Measurements from ENCODE around the gene GAB2.
"Not testable (repeated sequence)": the region's sequence is repeated elsewhere in the genome, so short reads cannot be mapped to it uniquely, and the experiment has no call there.

GAB2 gene, protein sequence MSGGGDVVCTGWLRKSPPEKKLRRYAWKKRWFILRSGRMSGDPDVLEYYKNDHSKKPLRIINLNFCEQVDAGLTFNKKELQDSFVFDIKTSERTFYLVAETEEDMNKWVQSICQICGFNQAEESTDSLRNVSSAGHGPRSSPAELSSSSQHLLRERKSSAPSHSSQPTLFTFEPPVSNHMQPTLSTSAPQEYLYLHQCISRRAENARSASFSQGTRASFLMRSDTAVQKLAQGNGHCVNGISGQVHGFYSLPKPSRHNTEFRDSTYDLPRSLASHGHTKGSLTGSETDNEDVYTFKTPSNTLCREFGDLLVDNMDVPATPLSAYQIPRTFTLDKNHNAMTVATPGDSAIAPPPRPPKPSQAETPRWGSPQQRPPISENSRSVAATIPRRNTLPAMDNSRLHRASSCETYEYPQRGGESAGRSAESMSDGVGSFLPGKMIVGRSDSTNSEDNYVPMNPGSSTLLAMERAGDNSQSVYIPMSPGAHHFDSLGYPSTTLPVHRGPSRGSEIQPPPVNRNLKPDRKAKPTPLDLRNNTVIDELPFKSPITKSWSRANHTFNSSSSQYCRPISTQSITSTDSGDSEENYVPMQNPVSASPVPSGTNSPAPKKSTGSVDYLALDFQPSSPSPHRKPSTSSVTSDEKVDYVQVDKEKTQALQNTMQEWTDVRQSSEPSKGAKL

DNA sequence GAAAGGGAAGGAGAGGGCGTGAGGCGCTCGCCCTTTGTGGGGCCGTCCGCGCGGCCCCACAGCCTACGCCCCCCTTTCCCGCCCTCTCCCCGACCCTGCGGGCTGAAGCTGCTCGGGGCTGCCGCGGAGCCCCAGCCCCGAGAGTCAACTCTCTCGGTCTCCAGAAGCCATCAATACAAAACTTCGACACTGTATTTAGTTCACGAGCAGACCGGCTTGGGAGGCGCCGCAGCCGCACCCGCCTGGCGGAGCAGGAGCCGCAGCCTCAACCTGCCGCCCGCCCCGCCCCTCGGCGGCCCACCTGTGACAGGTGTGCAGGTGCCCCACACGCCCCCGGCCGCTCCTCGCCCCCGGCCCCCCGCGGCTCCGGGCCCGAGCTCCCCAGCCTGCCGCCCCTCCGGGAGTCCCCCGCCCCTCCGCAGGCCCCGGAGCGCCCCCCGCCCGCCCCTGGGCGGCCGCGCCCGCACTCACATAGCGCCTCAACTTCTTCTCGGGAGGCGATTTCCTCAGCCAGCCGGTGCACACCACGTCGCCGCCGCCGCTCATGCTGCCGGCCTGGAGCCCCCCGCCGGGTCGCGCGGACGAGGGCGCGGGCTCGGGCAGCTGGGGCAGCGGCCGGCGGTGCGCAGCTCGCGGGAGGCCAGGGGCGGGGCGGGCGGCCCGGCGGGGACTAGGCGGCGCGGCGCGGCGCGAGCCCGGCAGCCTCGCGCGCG is at the start of gene GAB2:
Gene GAB2, minus strand, starts transcription at position 646 of the 713 bp plus-strand sequence. Its CDS starts 100 bp downstream, at position 546.
- peak within 1 kb of the TSS; percentile 79 for H3K27ac ChIP-seq (ENCODE audit: low read depth, low read length)
- peaks cover 32% of the 10 kb centered on the region for H3K4me1 ChIP-seq (ENCODE audit: control insufficient read depth, insufficient read depth, low read length, unreplicated experiment)
- H3K4me3 ChIP-seq (ENCODE audit: low read depth, low read length), result peak within 1 kb of the TSS; percentile 85
- peak within 1 kb of the TSS; percentile 66 for H2AFZ ChIP-seq (ENCODE audit: low read length, unreplicated experiment)
- H3K27me3 ChIP-seq (ENCODE audit: insufficient read depth, low read length), result no peaks in the 10 kb centered on the region
- H3K79me2 ChIP-seq (ENCODE audit: control insufficient read depth, insufficient read depth, low read length, unreplicated experiment), result peaks cover 5% of the 10 kb centered on the region
- H3K36me3 ChIP-seq (ENCODE audit: insufficient read depth, low read length), result no peaks in the 10 kb centered on the region

DNA sequence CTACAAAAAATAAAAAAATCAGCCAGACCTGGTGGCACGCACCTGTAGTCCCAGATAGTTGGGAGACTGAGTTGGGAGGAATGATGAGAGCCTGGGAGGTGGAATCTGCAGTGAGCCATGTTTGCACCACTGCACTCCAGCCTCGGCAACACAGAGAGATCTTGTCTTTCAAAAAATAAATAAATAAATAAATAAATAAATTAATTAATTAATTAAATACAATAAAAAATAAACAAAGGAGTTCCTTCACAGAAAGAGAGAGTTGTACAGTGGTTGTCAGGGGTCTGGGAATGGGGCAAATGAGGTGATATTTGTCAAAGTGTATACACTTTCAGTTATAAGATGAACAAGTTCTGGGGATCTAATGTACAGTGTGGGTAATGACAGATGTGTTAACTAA is 49.8 kb upstream of the GAB2 start:
- Histone ChIP-seq H3K27me3 (ENCODE audit: insufficient read depth, low read length) (no peaks in the 10 kb centered on the region), H3K79me2 (ENCODE audit: control insufficient read depth, insufficient read depth, low read length, unreplicated experiment) (no peaks in the 10 kb centered on the region), H2AFZ (ENCODE audit: low read length, unreplicated experiment) (no peak overlapping the region), H3K4me3 (ENCODE audit: low read depth, low read length) (no peak overlapping the region), H3K27ac (ENCODE audit: low read depth, low read length) (no peak overlapping the region), H3K4me1 (ENCODE audit: control insufficient read depth, insufficient read depth, low read length, unreplicated experiment) (no peaks in the 10 kb centered on the region), H3K36me3 (ENCODE audit: insufficient read depth, low read length) (peaks cover 5% of the 10 kb centered on the region; the same call in 1 of the 2 replicates)

DNA sequence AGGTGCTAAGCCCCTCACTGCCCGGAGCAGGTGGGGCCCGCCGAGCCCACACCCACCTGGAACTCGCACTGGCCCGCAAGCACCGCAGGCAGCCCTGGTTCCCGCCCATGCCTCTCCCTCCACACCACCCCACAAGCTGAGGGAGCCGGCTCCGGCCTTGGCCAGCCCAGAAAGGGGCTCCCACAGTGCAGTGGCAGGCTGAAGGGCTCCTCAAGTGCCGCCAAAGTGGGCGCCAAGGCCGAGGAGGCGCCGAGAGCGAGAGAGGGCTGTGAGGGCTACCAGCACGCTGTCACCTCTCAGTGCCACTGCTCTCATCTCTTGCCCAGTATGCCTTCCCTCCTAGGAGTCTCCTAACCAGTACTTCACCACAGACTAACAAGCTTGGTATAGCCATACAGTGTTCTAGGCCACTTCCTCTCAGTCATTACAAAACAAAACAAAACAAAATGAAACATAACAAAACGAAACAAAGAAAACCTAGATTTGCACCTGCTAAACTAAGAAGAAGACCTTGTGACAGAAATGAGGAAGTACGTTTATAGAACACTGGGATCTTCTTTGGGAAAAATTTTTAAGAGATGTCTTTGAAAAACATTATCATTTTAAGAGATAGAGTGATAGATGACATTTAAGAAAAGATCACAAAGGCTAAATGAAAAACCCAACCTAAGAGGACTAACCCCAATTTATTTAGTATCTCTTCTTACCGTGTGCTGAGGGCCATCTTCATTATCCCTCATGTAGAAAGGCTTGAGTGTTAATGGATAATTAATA is 47.7 kb upstream of the GAB2 start:
- Histone ChIP-seq H3K79me2 (ENCODE audit: control insufficient read depth, insufficient read depth, low read length, unreplicated experiment) (no peaks in the 10 kb centered on the region), H3K4me3 (ENCODE audit: low read depth, low read length) (no peak overlapping the region), H3K27me3 (ENCODE audit: insufficient read depth, low read length) (no peaks in the 10 kb centered on the region), H3K4me1 (ENCODE audit: control insufficient read depth, insufficient read depth, low read length, unreplicated experiment) (peaks cover 11% of the 10 kb centered on the region), H3K27ac (ENCODE audit: low read depth, low read length) (no peak overlapping the region), H3K36me3 (ENCODE audit: insufficient read depth, low read length) (peaks cover 5% of the 10 kb centered on the region; the same call in 1 of the 2 replicates), H2AFZ (ENCODE audit: low read length, unreplicated experiment) (no peak overlapping the region)

DNA sequence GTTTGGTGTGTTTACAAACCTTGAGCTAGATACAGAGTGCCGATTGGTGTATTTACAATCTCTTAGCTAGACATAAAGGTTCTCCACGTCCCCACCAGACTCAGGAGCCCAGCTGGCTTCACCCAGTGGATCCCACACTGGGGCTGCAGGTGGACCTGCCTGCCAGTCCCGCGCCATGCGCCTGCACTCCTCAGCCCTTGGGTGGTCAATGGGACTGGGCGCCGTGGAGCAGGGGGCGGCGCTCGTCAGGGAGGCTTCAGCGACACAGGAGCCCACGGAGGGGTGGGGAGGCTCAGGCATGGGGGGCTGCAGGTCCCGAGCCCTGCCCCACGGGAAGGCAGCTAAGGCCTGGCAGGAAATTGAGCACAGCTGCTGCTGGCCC is 47.2 kb upstream of the GAB2 start:
- H2AFZ ChIP-seq (ENCODE audit: low read length, unreplicated experiment); H3K27ac ChIP-seq (ENCODE audit: low read depth, low read length); H3K79me2 ChIP-seq (ENCODE audit: control insufficient read depth, insufficient read depth, low read length, unreplicated experiment); H3K27me3 ChIP-seq (ENCODE audit: insufficient read depth, low read length); H3K4me3 ChIP-seq (ENCODE audit: low read depth, low read length); H3K36me3 ChIP-seq (ENCODE audit: insufficient read depth, low read length): not testable (repeated sequence)
- peaks cover 17% of the 10 kb centered on the region for H3K4me1 ChIP-seq (ENCODE audit: control insufficient read depth, insufficient read depth, low read length, unreplicated experiment)

DNA sequence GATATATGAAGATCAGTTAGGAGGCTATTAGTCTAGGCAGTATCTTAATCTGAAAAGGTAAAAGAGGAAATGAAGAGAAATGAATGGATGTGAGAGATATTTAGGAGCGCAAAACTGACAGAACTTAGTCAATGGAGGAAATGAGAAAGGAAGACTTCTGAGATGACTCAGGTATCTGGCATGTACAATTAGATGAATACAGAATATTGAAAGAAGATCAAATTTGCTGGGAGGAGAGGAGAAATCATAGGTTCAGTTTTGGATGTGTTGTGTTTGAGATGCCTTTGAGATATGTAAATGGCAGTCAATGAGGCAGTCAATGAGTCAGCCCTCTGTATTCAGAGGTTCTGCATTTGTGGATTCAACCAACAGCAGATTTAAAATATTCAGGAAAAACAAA is 42.9 kb upstream of the GAB2 start:
- no peak overlapping the region for H2AFZ ChIP-seq (ENCODE audit: low read length, unreplicated experiment)
- no peaks in the 10 kb centered on the region for H3K79me2 ChIP-seq (ENCODE audit: control insufficient read depth, insufficient read depth, low read length, unreplicated experiment)
- no peak overlapping the region for H3K4me3 ChIP-seq (ENCODE audit: low read depth, low read length)
- H3K36me3 ChIP-seq (ENCODE audit: insufficient read depth, low read length), result peaks cover 3% of the 10 kb centered on the region; the same call in 1 of the 2 replicates
- no peaks in the 10 kb centered on the region for H3K27me3 ChIP-seq (ENCODE audit: insufficient read depth, low read length)
- peak overlapping the region; percentile 25 for H3K27ac ChIP-seq (ENCODE audit: low read depth, low read length)
- peaks cover 20% of the 10 kb centered on the region for H3K4me1 ChIP-seq (ENCODE audit: control insufficient read depth, insufficient read depth, low read length, unreplicated experiment)

DNA sequence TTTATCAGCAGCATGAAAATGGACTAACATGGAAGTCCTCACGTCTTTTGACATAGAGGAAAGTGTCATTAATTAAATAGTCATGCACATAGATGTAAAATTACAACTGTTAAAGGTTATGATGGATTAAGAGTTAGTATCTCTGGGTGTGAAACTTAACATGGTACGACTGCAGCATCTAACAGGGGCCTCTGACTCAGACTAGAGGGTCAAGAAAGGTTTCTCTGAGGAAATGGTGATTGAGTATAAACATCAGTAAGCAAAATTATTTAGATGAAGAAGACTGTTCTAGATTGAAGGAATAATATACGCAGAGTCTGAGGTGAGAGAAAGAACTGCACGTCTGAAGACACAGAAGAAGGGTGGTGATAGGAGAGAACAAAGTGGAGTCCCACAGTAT is 42.1 kb upstream of the GAB2 start:
- Histone ChIP-seq H3K27ac (ENCODE audit: low read depth, low read length) (no peak overlapping the region), H3K36me3 (ENCODE audit: insufficient read depth, low read length) (peaks cover 5% of the 10 kb centered on the region; the same call in 1 of the 2 replicates)

DNA sequence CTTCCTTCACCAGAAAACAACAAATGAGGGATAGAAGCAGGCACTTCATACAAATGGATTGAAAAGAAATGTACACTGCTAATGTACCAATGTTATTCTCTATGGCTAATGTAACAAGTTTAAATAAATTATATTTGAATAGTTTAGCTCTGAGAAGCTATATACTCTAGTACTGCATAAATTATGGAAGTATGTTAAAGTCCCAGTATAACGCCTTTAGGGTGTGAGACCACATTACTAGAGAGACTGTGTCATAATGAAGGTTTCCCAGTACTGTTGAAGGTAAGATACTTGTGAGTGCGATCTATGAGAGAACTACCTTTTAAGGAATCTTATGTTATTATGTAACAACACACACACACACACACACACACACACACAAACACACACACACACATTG is 39.8 kb upstream of the GAB2 start:
- Histone ChIP-seq H3K4me3 (ENCODE audit: low read depth, low read length) (no peak overlapping the region), H3K36me3 (ENCODE audit: insufficient read depth, low read length) (peaks cover 5% of the 10 kb centered on the region; the same call in 1 of the 2 replicates), H3K27me3 (ENCODE audit: insufficient read depth, low read length) (no peaks in the 10 kb centered on the region), H3K79me2 (ENCODE audit: control insufficient read depth, insufficient read depth, low read length, unreplicated experiment) (no peaks in the 10 kb centered on the region), H2AFZ (ENCODE audit: low read length, unreplicated experiment) (no peak overlapping the region), H3K4me1 (ENCODE audit: control insufficient read depth, insufficient read depth, low read length, unreplicated experiment) (peaks cover 20% of the 10 kb centered on the region), H3K27ac (ENCODE audit: low read depth, low read length) (no peak overlapping the region)

More for the DNA sequence above, 42.1 kb upstream of the GAB2 start:
- Histone ChIP-seq H3K27me3 (ENCODE audit: insufficient read depth, low read length) (no peaks in the 10 kb centered on the region), H2AFZ (ENCODE audit: low read length, unreplicated experiment) (no peak overlapping the region), H3K4me1 (ENCODE audit: control insufficient read depth, insufficient read depth, low read length, unreplicated experiment) (peaks cover 20% of the 10 kb centered on the region), H3K4me3 (ENCODE audit: low read depth, low read length) (no peak overlapping the region), H3K79me2 (ENCODE audit: control insufficient read depth, insufficient read depth, low read length, unreplicated experiment) (no peaks in the 10 kb centered on the region)

DNA sequence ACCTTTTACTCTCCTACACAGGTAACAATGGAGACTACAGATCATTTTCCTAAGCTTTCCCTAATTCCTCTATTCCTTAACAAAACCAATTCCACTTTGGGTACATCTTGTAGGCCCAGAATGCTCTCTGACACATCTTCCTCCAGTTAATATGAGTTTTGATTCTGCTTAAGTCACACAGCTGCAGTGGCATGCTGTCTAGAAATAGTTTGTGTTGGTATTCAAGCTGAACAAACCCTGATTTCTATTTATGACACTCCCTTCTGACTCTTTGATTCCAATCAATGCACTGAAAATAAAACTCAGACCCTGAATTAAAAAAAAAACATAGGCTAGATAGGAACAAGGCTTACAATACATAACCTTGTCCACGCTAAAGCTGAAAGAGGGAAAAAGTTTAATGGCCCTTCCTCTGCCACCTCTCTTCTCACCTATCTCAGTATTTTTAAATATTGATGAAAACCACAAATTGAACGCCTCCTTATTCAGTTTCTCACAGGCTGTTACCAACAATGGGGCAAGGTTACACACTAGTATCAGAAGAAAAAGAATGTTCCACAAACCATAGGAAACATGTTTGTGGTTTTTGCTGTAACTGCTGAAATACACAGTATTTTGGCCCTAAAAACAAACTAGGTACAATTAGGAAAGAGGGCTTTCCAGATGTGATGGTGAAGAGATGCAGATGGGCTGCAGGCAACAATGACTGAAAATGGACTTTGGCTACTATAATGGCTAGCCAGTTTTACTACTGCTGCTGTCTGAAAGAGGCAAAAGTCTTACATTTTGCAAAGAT is 35.7 kb upstream of the GAB2 start:
- Histone ChIP-seq H3K4me1 (ENCODE audit: control insufficient read depth, insufficient read depth, low read length, unreplicated experiment) (no peaks in the 10 kb centered on the region), H3K27me3 (ENCODE audit: insufficient read depth, low read length) (no peaks in the 10 kb centered on the region), H3K4me3 (ENCODE audit: low read depth, low read length) (no peak overlapping the region), H3K27ac (ENCODE audit: low read depth, low read length) (no peak overlapping the region), H3K79me2 (ENCODE audit: control insufficient read depth, insufficient read depth, low read length, unreplicated experiment) (no peaks in the 10 kb centered on the region), H3K36me3 (ENCODE audit: insufficient read depth, low read length) (peaks cover 5% of the 10 kb centered on the region; the same call in 1 of the 2 replicates), H2AFZ (ENCODE audit: low read length, unreplicated experiment) (no peak overlapping the region)

DNA sequence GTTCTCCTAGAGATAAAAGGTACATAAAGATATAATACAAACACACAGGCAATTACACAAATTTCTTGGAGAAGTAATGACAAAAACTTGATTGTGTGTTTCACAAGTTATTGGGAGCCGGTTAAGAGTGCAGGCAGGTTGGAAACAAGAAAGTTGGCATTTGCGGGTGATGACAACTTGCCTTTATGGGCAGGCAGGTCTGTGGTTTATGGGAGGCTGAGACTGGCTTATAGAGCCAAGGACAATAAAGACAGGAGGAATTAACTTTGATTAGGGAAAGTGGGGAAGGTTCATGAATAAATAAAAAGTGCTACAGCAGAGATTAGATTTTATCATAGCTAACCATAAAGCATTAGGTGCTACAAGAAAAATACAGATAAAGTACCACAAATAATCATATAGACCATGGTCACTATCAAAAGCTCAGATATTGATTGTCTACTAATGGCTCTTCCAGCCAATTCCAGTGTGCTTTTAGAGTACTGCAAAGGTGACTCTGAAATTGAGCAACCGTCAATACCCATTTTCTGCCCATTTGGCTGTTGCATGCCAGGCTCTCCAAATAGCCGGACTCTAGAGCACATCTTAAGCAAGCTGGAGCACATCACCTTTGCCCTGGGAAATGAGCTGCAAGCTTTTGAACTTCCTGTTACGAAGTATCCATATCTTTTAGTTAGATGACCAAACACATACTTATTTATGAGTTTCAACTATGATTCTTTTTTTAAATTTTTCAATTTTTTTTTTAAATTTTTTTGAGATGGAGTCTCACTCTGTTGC is 33.9 kb upstream of the GAB2 start:
- Histone ChIP-seq H3K27ac (ENCODE audit: low read depth, low read length) (no peak overlapping the region), H3K4me3 (ENCODE audit: low read depth, low read length) (no peak overlapping the region), H3K4me1 (ENCODE audit: control insufficient read depth, insufficient read depth, low read length, unreplicated experiment) (no peaks in the 10 kb centered on the region), H3K27me3 (ENCODE audit: insufficient read depth, low read length) (no peaks in the 10 kb centered on the region), H3K79me2 (ENCODE audit: control insufficient read depth, insufficient read depth, low read length, unreplicated experiment) (no peaks in the 10 kb centered on the region), H2AFZ (ENCODE audit: low read length, unreplicated experiment) (no peak overlapping the region), H3K36me3 (ENCODE audit: insufficient read depth, low read length) (peaks cover 5% of the 10 kb centered on the region; the same call in 1 of the 2 replicates)
